ENCODE measurements around the gene KLF7.
A peak's percentile ranks its signal among the peaks of the same experiment; 100 is the strongest.

KLF7 gene

DNA sequence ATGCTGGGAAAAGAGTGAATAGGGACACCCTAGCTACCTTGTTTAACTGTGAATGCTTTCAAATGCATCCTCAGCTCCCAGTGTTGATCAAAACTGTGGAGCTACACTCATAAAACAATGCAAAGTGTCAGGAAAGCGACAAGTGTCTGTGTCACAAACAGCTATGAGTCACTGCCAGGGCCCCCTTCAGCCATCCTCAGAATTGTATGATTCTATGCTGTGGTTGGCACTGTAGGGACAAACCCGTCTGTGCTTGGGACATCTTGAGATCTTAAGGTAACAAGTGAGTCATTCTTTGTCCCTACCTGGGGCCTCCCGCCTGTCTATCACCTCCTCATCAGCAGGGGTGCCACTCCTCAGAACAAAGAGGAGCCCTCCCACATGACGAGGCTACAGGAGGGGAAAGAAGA lies 42.4 kb downstream of the KLF7 start:
- peak; percentile 80 for DNase-seq

DNA sequence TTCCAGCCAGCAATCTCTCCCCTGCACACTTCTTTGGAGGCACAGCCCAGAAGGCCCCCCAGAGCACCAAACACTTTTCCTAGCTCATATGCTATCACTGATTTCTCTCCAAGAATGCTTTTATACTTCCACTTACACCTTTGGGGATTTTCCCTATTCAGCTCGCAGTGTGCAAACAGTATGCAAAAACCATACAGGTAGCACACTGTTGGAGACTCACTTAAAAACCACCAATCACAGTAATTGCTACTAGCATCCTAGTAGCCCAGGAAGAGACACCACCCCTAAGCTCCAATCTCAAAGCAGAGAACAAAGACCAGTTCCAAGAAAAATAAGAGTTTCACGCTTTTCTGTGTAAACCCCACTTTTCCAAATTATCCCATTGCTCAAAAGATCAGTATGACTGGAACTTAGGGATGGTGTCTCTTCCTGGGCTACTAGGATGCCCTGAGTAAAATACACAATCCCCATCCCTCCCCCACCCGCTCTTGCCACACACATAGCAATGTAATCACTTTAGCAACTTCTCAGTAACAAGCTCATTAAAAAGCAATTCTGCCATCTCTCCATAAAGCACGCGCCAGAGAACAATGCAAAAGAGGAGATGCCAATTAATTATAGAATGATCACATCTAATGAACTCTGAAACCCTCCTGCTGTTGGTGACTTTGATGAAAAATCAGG lies 43.0 kb downstream of the KLF7 start:
- no peak for DNase-seq

DNA sequence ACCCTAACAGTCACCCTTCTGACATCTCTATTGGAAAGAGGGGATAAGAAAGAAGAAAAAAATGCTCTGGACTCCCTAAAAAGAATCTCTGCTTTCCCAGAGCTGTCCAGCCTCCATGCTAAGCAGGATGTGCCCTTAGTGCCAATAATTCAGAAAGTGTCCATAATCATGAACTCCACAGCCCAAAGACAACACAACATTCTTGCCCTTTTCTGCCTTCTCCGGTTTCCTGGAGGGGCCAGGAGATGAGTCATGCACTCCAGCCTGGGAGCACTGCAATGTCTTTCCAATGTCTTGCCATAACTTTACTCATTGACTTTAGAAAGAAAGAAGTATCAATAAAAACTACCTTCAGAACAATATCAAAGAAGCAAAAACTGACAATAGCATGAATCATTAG lies 44.0 kb downstream of the KLF7 start:
- DNase-seq = no peak

DNA sequence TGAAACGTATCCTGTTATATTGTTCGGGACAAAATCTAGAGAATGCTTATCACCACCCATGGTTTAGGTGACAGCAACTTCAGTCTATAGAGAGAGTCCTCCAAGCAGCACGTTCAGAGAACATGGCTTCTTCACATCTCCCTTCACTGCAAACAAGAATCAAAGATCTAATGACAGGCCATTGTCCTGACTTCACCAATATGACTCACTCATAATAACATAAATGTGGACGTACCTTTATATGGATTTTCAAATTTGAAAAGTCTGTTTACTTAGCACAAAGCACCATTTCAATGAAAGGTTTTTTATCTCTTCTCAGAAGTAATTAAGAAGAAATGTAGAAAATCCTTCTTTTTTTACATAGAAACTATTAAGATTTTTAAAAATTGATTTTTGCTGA lies 46.7 kb downstream of the KLF7 start:
- DNase-seq = no peak

DNA sequence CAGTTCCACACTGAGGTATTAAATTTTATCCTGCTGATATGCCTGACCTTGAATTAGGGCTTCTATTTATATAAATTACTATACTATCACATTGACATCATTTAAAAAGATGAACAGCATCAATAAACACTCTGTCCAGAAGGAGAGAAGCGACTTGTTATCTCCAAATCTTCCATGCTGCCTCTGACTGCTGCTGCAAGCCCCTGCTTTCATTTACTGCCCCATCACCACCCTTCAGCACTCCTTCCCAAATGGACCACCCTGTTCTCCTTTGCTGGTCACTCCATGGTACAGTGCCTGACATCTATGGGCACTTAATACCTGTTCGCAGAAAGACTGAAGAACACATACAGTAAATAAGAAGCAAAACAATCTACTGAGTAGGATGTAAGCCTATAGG lies 48.1 kb downstream of the KLF7 start:
- DNase-seq = no peak

DNA sequence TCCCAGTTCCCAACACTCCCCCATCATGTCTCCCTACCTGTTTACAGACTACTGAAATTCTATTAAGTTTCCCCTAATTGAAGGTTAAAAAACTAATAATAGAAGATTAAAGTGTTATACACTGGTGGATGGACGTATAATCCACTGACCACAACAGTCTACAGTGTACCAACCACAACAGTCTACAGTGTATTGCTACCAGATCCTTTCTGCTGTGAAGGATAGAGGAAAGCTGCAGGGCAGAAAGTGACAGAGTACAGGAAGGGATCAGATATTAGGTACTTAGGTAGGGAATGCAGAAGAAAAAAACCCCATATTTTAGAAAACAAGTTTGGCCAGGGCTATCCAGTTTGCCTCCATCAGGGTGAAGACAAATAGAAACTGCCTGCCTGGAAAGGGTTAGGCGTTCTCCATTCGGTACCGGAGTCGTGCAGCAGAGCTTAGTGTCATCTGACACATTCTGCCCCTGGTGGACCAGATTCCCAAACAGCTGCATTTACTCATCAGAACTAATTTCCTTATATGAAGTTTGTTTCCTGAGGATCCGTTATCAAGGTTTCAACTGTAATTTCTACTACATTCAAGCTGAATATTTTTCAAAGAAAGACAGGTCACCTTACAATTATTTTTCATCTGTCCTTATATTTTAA lies 49.9 kb downstream of the KLF7 start:
- no peak for DNase-seq

DNA sequence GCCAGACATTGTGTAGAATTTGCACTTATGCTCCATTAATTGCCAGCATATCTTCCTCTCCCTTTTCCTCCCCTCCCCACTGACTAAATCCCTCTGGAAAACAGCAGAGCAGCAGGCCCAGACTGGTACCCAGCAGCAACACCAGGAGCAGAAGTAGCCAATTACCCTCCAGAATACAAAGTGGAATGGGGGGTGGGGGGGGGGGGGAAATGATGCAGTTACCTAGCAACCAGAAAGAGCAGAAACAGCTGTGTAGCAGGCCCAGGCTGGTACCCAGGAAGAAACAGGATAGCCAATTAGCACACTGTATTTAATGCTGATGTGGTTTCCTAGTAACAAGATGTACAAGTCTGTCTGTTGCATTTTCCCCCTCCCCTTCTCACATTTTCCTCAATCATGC lies 52.3 kb downstream of the KLF7 start:
- DNase-seq = no peak

DNA sequence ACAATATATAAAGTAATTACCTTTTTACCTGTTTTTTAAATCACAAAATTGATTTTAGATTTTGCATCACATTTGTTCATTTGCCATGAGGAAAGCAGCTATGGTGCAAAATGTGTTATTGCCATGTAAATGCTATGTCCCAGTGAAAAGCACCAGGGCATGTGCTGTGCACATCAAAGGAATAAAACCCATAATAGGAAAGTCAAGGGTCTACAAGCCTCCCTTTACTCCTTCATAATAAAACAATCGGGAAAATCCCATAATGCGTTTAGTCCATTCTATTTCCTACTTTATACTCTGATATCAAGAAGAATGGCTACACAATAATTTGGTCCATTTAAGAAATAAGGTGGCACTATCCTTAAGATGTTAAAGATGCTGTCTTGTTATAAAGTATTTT lies 53.0 kb downstream of the KLF7 start:
- no peak for DNase-seq

DNA sequence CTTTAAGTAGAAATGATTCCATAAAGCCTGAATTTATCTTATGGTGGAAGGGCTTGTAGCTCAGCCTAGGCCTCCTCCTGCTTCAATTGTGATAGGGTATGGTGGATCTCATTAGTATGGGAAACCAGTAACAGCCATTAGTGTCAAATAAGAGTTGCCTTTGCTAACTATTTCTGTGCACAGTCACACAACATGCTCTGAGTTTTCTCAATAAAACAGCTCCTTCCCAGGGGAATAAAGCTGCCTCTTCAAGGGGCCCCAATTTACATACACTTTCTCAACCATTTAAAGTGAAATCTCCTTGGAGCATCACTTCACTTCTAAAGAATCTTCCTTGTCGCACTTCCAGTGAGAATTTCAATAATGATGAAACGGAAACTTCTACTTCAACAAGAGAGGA lies 53.4 kb downstream of the KLF7 start:
- no peak for DNase-seq

DNA sequence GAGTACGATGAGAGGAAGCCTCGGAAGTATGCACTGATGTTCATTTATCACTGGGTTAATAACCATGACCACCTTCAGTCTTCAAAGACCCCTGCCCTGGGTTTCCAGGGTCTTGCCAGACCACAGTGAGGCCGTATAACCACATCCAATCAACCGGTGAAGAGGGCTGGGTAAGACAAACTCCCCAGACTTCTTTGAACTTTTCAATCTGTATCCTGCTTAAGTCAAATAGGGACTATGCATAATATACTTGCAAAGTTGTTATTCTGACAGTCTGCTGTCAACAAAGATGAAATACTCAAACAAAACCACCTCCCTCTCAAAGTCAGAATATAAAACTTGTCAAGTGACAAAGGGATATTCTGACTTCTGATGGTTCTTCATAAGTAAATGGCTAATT lies 54.0 kb downstream of the KLF7 start:
- no peak for DNase-seq

DNA sequence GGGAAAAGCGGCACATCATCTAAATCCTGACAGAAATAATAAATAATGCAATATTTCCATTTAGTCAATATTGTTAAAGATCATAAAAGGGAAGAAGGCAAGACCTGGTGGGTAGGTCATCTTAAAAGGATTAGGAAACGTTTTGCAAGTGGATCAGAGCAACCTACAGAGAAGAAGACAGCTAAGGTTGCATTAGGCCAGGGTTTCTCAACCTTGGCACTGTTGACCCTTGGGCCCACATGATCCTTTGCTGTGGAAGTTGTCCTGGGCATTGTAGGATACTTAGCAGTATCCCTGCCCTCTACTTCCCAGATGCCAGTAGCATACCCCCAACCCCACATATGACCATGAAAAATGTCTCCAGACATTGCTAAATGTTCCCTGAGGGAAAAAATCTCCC lies 55.0 kb downstream of the KLF7 start:
- DNase-seq = no peak

DNA sequence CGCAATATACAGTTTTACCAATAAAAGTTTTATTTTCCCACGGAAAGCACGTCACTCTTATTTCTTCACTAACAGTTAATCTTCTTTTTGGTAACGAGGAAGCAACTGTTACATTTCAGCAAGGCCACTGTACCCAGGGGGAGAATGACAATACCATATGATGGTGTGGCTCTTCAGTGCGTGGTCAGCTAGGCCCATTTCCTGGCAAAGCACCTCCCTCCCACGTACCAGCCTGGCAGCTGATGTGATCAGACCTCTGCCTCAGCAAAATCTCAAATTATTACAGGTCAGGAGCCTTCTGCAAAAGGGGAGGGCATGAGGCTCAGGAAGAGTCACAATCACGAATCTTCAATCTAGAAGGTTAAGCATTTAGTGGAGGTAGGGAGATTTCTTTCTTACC lies 55.4 kb downstream of the KLF7 start:
- DNase-seq = no peak

DNA sequence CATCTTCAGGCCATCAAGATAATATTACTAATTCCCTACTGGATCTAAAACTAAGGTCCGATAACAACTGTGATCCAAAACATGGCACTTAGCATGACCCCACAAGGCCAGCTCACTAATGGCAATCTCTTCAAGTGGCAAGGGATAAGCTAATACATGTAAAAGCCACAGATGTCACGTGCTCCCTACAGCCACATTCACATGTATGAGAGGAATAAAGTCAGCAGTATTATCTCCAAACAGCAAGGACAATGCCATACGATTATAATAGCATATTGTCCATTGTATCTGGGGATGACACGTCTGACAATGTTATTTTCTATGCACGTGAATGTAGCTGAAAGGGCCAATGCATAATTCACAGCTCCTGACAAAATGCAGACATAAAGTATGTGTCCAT lies 56.0 kb downstream of the KLF7 start:
- DNase-seq = no peak

DNA sequence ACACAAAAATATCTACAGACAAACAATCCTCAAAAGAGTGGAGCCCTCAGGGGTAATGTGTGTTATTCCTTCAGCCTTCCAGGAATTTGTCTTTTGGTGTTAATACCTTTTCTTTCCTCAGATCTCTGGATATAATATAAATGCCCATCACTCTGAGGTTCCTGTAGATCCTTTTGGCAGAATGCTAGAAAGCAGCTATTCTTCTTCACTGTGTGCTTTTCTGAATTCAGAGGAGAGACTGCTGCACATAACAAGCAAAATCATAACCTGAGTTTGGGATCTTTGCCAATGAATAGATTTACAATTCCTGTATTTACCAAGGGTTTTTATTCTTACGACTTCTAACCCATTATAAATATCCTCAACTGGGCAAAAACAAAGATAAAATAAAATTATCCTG lies 57.3 kb downstream of the KLF7 start:
- DNase-seq = no peak

DNA sequence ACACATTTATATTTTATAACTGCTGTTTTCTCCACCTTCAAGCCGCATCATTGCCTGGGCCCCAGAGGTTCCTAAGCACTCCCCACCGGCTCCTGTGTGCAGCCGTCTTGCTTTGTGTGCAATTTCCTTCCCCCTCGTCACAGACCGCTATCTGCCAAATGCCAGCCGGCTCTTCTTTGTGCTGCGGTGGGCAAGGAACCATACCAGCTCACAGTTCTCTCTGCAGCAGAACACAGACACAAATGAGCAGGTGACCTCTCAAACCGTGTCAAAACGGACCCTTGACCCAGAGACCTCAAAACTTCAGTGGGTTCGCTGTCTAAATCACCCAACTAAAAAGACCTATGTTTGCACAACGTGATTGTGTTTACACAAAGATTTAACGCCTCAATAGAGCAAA lies 58.2 kb downstream of the KLF7 start:
- no peak for DNase-seq

DNA sequence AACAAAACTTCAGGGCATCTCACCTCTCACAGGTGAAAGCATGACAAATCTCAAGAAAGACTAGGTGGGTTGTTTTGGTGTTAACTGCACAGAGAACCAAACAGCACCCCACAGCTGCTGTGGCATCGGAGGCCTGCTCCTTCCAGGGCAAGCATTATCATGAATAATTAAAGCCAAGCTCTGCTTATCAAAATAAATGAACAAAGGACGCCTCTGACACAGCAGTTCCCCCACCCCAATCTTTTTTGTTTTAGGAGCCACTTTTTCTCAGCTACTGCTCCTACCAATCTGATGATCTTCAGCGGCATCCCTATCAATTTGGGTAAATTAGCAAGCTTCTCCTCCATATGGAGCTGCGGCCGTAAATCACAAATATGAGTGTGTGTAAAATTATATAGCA lies 58.6 kb downstream of the KLF7 start:
- DNase-seq = no peak

DNA sequence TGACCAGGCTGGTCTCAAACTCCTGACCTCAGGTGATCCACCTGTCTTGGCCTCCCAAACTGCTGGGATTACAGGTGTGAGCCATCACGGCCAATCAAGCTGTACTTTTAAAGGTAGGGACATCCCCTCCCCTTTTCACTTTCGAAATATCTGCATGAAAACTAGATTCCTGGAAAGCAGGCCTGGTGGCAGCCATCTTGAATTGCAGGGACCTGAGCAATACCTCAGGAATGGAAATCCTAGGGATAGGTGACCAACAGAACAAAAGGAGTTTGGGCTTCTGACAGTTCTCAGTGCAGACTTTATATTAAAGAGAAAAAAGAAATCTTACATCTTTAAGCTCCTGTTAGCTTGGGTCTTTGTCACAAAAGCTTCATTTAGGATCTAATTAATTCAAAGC lies 62.6 kb downstream of the KLF7 start:
- DNase-seq = no peak

DNA sequence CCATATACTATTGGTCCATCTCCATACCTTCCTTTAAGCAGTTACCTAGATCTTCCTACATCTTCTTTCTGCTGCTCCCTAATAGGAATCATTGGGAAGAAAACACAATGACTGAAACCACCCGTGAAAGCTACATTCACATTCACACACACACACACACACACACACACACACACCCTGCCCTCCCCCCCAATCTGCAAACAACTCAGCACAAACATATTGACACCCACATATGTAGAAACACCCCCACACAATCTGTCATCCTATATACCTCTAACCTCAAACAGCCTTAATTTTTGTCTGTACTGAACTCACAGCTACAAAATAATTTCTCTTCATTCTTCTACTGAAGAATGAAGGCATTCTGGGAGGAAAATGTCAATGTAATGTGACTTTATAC lies 63.8 kb downstream of the KLF7 start:
- no peak for DNase-seq

DNA sequence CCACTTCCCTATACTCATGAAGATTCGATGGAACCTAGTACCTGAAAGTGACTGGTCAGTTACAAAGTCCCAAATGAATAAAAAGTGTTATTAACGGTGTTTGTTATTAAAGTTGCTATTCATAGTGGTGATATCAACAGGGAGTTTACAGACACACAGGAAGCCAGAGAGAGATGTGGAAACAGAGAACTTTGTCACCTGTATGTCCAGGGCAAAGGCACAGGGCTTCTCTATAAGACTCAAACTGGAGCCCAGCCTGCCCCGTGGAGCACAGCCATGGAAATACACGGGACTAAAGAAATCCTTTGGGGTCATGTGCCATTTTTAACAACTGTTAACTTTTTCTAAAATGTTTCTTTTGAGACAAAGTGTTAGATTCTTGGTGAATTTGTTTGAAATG lies 68.5 kb downstream of the KLF7 start:
- DNase-seq = no peak

DNA sequence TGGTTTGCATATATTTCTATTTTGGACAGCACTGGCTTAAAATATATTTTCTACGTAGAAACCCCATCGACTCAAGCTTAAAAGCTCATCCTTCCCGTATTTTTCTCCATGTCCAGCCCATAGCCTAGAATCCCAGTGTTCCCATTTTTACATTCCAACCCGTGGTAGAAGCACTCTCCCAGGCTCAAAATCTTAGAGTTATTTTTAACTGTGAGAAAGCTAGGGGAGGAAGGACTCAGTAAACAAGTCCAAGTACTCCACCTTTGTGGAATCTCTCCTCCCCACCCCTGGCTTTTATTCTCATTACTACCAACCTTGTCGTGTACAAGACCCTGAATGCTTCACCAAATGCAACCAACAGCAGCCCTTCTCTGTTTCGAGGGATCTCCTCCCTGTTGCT lies 69.8 kb downstream of the KLF7 start:
- no peak for DNase-seq

DNA sequence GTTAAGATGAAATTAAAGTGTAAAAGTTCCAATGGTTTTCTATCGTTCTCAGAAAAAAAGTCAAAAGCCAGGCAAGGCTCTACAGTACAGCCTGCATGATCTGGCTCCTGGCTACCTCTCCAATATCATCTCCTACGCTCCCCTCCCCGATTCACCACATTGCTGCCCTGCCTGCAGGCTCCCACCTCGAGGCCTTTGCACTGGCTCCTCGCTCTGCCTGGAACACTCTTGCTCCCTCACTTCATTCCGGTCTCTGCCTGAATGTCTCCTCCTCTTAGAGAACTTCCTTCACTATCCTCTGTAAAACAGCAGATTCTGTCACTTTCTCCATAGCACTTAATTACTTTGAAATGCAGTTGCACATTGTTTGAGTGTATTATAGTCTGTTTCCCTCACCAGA lies 72.5 kb downstream of the KLF7 start:
- DNase-seq = no peak

DNA sequence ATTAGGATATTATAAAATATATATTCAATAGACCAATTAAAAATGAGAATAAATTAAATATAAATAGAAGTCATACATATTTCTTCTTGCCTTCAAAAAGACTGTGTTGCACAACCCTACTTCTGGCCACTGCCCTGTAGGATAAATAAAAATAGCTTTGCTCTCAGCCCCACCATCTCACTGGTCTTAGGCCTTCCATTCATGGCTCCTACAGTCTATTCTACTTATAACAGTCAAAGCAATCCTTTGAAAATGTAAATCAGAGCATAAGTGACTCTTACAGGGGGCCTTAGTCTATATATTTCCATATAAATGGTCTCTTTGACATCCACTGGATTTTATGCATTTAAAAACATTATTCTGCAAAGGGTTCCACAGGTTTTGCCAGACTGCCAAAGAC lies 72.9 kb downstream of the KLF7 start:
- DNase-seq = no peak

DNA sequence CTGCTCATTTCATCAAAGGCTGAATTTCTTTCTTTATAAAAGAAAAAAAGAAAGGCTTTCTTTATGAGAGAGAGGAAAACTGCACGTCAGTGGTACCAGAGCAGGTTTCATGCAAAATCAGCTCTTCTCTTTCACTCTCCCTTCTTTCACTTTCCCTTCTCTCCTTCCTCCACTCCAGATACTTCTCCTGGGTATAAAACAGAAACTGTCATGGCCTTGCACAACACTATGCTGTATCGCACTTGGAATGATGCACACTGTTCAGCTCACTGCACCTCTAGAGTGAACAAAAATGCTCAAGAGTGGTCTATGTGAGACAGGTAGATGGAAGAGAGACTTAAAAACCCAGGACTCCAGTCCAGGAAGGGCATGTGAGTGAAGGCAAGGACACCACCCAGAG lies 73.8 kb downstream of the KLF7 start:
- DNase-seq = no peak

DNA sequence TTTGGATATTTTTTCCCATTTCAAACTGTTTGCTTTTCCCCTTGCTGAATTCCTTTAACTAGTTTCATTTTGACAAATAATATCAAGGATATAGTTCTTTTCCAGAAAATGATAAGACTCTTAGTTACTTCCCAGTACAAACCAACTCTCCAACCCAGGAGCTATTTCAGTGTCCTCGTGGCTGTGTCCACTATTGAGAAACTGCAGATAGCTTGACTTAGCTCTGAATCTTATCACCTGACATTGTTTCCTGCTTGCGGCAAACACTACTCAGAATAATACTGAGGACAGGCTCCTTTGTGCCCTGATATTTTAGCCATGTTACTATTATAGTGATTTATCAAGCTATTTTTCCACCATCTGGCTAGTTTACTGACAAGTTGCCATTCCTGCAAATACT lies 74.6 kb downstream of the KLF7 start:
- DNase-seq = no peak

DNA sequence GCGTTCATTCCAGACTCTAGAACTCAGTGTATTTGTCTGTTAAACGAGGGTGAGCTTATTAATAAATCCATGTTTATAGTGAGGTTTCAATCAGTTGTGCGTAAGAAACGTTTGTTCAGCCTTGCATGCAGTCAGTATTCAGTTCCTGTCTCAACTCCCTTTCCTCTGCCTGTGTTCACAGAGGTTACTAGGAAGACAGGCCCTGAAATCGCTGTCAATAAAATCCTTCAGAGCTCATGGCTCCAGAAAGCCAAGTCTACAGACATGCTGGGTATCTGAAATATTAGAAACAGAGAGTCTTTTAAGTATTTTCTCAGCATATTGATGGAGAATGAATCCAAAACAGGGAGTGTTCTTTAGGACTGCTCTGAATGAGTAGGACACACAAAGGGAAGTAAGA lies 75.4 kb downstream of the KLF7 start:
- DNase-seq = no peak

Measured in activated CD8-positive, alpha-beta memory T cell treated with anti-CD3 and anti-CD28 coated beads for 24 hours (primary cell).